OCI-LY1 (cell line): ENCODE measurements around the gene P3H3.

Source experiments
- H2AFZ ChIP-seq: fragments of 200-600 bp; sonication (generic), shearing (Covaris generic); 2 replicates; pipeline ENCODE4 v1.6.0; 2014; ENCODE audit warnings: antibody characterized with exemption, mild to moderate bottlenecking, low read length
- H3F3A ChIP-seq: fragments of 200-600 bp; sonication (generic), shearing (Covaris generic); 2 replicates; pipeline ENCODE4 v1.6.0; 2014; ENCODE audit warnings: mild to moderate bottlenecking, antibody characterized with exemption, low read length, moderate library complexity; ENCODE audit not compliant: insufficient read depth
- H3K27ac ChIP-seq: fragments of 200-600 bp; sonication (generic); 2 replicates; pipeline ENCODE4 v1.5.1; 2014; ENCODE audit warnings: low read length, mixed run types, mild to moderate bottlenecking, low read depth; ENCODE audit not compliant: poor library complexity, severe bottlenecking
- H3K27me3 ChIP-seq: fragments of 200-600 bp; sonication (generic); 2 replicates; pipeline ENCODE4 v1.6.0; 2014; ENCODE audit warnings: antibody characterized with exemption, mild to moderate bottlenecking, low read length, moderate library complexity; ENCODE audit not compliant: insufficient read depth
- H3K36me3 ChIP-seq: fragments of 200-600 bp; sonication (generic); 2 replicates; pipeline ENCODE4 v1.6.1; 2014; ENCODE audit warnings: mild to moderate bottlenecking, antibody characterized with exemption, low read length, moderate library complexity, mixed read lengths; ENCODE audit not compliant: insufficient read depth
- H3K4me1 ChIP-seq: fragments of 200-600 bp; sonication (generic); 2 replicates; pipeline ENCODE4 v1.5.1; 2014; ENCODE audit warnings: mild to moderate bottlenecking, low read length, moderate library complexity; ENCODE audit not compliant: insufficient read depth, severe bottlenecking
- H3K4me2 ChIP-seq: fragments of 200-600 bp; sonication (generic), shearing (Covaris generic); 2 replicates; pipeline ENCODE4 v1.6.1; 2014; ENCODE audit warnings: low read length
- H3K4me3 ChIP-seq: fragments of 200-600 bp; sonication (generic); 2 replicates; pipeline ENCODE4 v1.5.1; 2014; ENCODE audit warnings: low read length, low read depth, mild to moderate bottlenecking, mixed read lengths; ENCODE audit not compliant: poor library complexity, severe bottlenecking
- H3K79me2 ChIP-seq: fragments of 200-600 bp; shearing (Covaris generic); 2 replicates; pipeline ENCODE4 v1.6.1; 2016; ENCODE audit warnings: mixed run types, low read length, mixed read lengths; ENCODE audit not compliant: insufficient read depth
- H3K9ac ChIP-seq: fragments of 200-600 bp; sonication (generic), shearing (Covaris generic); 2 replicates; pipeline ENCODE4 v1.6.1; 2014; ENCODE audit warnings: mild to moderate bottlenecking, low read length, mixed read lengths
- H3K9me2 ChIP-seq: fragments of 200-600 bp; sonication (generic), shearing (Covaris generic); 2 replicates; pipeline ENCODE4 v1.6.1; 2014; ENCODE audit warnings: low read depth, mild to moderate bottlenecking, low read length, mixed read lengths
- H3K9me3 ChIP-seq: fragments of 200-600 bp; shearing (Covaris generic); 2 replicates; pipeline ENCODE4 v1.6.1; 2014; ENCODE audit warnings: low read length, mixed read lengths
- H4K20me1 ChIP-seq: fragments of 200-600 bp; sonication (generic), shearing (Covaris generic); 2 replicates; pipeline ENCODE4 v1.6.0; 2016; ENCODE audit warnings: mild to moderate bottlenecking, low read length; ENCODE audit not compliant: insufficient read depth
- EZH2 ChIP-seq: fragments of 200-600 bp; sonication (generic), shearing (Covaris generic); IDR thresholded peaks from 2 replicates; pipeline ENCODE4 v1.8.0; 2017; ENCODE audit warnings: borderline replicate concordance, mixed run types, mild to moderate bottlenecking, antibody characterized with exemption, low read length, moderate library complexity, mixed read lengths
- TF ChIP-seq, protein P1 (sequence below): fragments of 200-600 bp; sonication (generic), shearing (Covaris generic); IDR thresholded peaks from 2 replicates; pipeline ENCODE4 v1.5.1; 2017; ENCODE audit warnings: mild to moderate bottlenecking, antibody characterized with exemption, low read length, moderate library complexity, mixed read lengths

The P3H3 gene

DNA sequence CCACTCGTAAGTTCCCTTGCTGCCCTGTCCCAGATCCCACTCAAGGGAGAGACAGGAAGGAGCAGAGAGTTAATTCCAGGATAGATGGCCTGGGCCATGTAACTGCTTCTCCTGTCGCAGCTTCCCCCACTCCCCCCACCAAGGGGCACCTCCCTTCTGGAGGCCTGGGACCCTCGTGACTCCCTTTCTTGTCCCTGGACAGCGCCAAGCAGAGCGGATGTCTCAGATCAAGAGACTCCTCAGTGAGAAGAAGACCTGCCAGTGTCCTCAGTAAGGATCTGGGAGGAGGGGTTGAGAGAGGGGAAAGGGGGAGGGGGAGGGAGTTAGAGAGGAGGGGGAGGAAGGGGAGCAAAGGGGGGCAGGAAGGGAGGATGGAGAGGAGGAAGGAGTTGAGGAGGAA is 9.6 kb upstream of the P3H3 start:
- H3K79me2 ChIP-seq, result no peaks in the 10 kb centered on the region
- no peak overlapping the region for H3K9ac ChIP-seq
- H2AFZ ChIP-seq, result no peak overlapping the region
- no peaks in the 10 kb centered on the region for H3K4me1 ChIP-seq
- no peaks in the 10 kb centered on the region for H3F3A ChIP-seq
- H4K20me1 ChIP-seq, result no peaks in the 10 kb centered on the region
- no peak overlapping the region for H3K4me3 ChIP-seq
- H3K27ac ChIP-seq, result no peak overlapping the region
- TF ChIP-seq EZH2, result no peak
- TF ChIP-seq, protein P1, sequence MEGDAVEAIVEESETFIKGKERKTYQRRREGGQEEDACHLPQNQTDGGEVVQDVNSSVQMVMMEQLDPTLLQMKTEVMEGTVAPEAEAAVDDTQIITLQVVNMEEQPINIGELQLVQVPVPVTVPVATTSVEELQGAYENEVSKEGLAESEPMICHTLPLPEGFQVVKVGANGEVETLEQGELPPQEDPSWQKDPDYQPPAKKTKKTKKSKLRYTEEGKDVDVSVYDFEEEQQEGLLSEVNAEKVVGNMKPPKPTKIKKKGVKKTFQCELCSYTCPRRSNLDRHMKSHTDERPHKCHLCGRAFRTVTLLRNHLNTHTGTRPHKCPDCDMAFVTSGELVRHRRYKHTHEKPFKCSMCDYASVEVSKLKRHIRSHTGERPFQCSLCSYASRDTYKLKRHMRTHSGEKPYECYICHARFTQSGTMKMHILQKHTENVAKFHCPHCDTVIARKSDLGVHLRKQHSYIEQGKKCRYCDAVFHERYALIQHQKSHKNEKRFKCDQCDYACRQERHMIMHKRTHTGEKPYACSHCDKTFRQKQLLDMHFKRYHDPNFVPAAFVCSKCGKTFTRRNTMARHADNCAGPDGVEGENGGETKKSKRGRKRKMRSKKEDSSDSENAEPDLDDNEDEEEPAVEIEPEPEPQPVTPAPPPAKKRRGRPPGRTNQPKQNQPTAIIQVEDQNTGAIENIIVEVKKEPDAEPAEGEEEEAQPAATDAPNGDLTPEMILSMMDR, result no peak
- H3K36me3 ChIP-seq, result no peaks in the 10 kb centered on the region
- H3K4me2 ChIP-seq, result no peak overlapping the region
- H3K27me3 ChIP-seq, result peaks cover 4% of the 10 kb centered on the region; the same call in 1 of the 2 replicates
- H3K9me3 ChIP-seq, result no peaks in the 10 kb centered on the region
- no peaks in the 10 kb centered on the region for H3K9me2 ChIP-seq

DNA sequence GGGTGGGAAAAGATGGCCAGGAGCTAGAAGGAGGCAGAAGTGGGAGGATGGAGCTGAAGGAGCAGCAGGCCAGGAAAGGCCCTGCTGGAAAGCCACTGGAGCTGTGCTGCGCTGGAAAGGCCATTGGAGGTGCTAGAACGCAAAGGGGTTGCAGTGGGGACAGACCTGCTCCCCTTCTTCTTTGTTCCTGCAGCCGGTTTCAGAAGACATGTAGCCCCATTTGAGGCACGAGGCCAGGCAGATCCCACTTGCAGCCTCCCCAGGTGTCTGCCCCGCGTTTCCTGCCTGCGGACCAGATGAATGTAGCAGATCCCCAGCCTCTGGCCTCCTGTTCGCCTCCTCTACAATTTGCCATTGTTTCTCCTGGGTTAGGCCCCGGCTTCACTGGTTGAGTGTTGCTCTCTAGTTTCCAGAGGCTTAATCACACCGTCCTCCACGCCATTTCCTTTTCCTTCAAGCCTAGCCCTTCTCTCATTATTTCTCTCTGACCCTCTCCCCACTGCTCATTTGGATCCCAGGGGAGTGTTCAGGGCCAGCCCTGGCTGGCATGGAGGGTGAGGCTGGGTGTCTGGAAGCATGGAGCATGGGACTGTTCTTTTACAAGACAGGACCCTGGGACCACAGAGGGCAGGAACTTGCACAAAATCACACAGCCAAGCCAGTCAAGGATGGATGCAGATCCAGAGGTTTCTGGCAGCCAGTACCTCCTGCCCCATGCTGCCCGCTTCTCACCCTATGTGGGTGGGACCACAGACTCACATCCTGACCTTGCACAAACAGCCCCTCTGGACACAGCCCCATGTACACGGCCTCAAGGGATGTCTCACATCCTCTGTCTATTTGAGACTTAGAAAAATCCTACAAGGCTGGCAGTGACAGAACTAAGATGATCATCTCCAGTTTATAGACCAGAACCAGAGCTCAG is 8.8 kb upstream of the P3H3 start:
- Histone ChIP-seq H3K4me2 (no peak overlapping the region), H3K9me3 (no peaks in the 10 kb centered on the region), H3K4me1 (no peaks in the 10 kb centered on the region), H3K4me3 (no peak overlapping the region), H3K27me3 (peaks cover 4% of the 10 kb centered on the region; the same call in 1 of the 2 replicates), H3K79me2 (no peaks in the 10 kb centered on the region), H3K27ac (no peak overlapping the region), H2AFZ (no peak overlapping the region), H3K9ac (no peak overlapping the region), H3K9me2 (no peaks in the 10 kb centered on the region), H4K20me1 (no peaks in the 10 kb centered on the region), H3K36me3 (no peaks in the 10 kb centered on the region), H3F3A (no peaks in the 10 kb centered on the region)
- no peak for TF ChIP-seq EZH2
- TF ChIP-seq, protein P1, result no peak

DNA sequence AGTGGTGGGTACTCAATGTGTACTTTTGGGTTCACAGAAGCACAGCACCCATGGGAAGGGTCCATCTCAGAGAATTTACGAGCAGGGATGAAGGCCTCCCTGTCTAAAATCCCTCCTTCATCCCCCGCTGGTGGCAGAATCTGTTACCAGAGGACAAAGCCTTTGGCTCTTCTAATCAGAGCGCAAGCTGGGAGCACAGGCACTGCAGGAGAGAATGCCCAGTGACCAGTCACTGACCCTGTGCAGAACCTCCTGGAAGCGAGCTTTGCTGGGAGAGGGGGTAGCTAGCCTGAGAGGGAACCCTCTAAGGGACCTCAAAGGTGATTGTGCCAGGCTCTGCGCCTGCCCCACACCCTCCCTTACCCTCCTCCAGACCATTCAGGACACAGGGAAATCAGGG is 8.0 kb upstream of the P3H3 start:
- H3K9ac ChIP-seq, result no peak overlapping the region
- H3K36me3 ChIP-seq, result no peaks in the 10 kb centered on the region
- H3K4me1 ChIP-seq, result no peaks in the 10 kb centered on the region
- no peak overlapping the region for H3K4me2 ChIP-seq
- no peaks in the 10 kb centered on the region for H4K20me1 ChIP-seq
- no peaks in the 10 kb centered on the region for H3K9me2 ChIP-seq
- no peaks in the 10 kb centered on the region for H3K9me3 ChIP-seq
- peaks cover 6% of the 10 kb centered on the region; the same call in 1 of the 2 replicates for H3K27me3 ChIP-seq
- H3K4me3 ChIP-seq, result no peak overlapping the region
- no peak overlapping the region for H2AFZ ChIP-seq
- no peaks in the 10 kb centered on the region for H3F3A ChIP-seq
- no peaks in the 10 kb centered on the region for H3K79me2 ChIP-seq
- H3K27ac ChIP-seq, result no peak overlapping the region
- TF ChIP-seq EZH2, result no peak
- TF ChIP-seq, protein P1, result no peak
